ENCODE data around the gene RNF11. TPM values are rescaled to one million over a fixed set of nuclear protein-coding genes. Genes with fewer than 3 reads are reported as not detected.

RNF11 gene
- total RNA-seq, 1 experiment from 2014 or later: 55.8 TPM

GRCh38 chr1:51263147-51263877 lies 27.2 kb downstream of the RNF11 start:
- no CpG with 5 or more reads among the region's 4 CpGs for WGBS (ENCODE audit: extremely low coverage, insufficient read length, low lambda C conversion rate)
- Histone ChIP-seq H4K8ac (replicated peaks; ENCODE audit: insufficient read length, low read depth, low read length) (no peak overlapping the region), H3K27ac (ENCODE audit: insufficient read length, low read depth, low read length) (no peak overlapping the region), H3T11ph (ENCODE audit: low read length) (no peak overlapping the region), H2AFZ (ENCODE audit: low read length) (no peak overlapping the region), H3K79me2 (ENCODE audit: insufficient read depth, low read length) (no peaks in the 10 kb centered on the region; the same call in 1 of the 2 replicates), H3K23me2 (ENCODE audit: insufficient read length, low read depth, low read length, poor library complexity, severe bottlenecking) (no peaks in the 10 kb centered on the region), H2AK5ac (ENCODE audit: insufficient read length, low read length) (no peak overlapping the region), H3K4me2 (ENCODE audit: insufficient read depth, insufficient read length, low read length) (no peak overlapping the region), H2BK120ac (ENCODE audit: low read depth, low read length, poor library complexity, severe bottlenecking) (no peak overlapping the region), H2BK20ac (ENCODE audit: low read depth, low read length, poor library complexity, severe bottlenecking) (no peak overlapping the region), H2BK5ac (ENCODE audit: insufficient read length, low read length) (no peak overlapping the region), H2BK12ac (ENCODE audit: insufficient read length, low read depth, low read length) (no peak overlapping the region), H3K23ac (ENCODE audit: insufficient read length, low read depth, low read length) (no peak overlapping the region), H4K5ac (ENCODE audit: insufficient read length, low read depth, low read length) (no peak overlapping the region), H3K79me1 (ENCODE audit: insufficient read depth, low read depth, low read length, poor library complexity, severe bottlenecking) (no peaks in the 10 kb centered on the region), H3K27me3 (ENCODE audit: insufficient read depth, low read length) (no peaks in the 10 kb centered on the region), H3K18ac (ENCODE audit: insufficient read length, low read depth, low read length) (no peak overlapping the region), H3K56ac (ENCODE audit: insufficient read length, low read depth, low read length) (no peak overlapping the region), H3K14ac (ENCODE audit: insufficient read depth, low read length) (no peak overlapping the region), H3K4me1 (ENCODE audit: insufficient read depth, low read length) (no peaks in the 10 kb centered on the region; the same call in 1 of the 2 replicates), H3K4ac (ENCODE audit: low read depth, low read length) (no peak overlapping the region), H3K9me3 (ENCODE audit: control insufficient read depth, low read depth, low read length) (no peaks in the 10 kb centered on the region), H4K20me1 (ENCODE audit: control insufficient read depth, insufficient read depth, insufficient read length) (no peaks in the 10 kb centered on the region), H2BK15ac (ENCODE audit: low read depth, low read length) (no peak overlapping the region), H3K9ac (ENCODE audit: extremely low read depth, insufficient read length, low read length) (no peak overlapping the region), H4K91ac (ENCODE audit: insufficient read length, low read depth, low read length) (no peak overlapping the region)
- no peaks in the 10 kb centered on the region for H3K9me3 Mint-ChIP-seq
- H3K27me3 Mint-ChIP-seq (ENCODE audit: low read depth): no peaks in the 10 kb centered on the region
- no peak for TF ChIP-seq CTCF (conservative IDR thresholded peaks at IDR 0.05)
- no peak for DNase-seq
- H3K4me3 Mint-ChIP-seq: no peak overlapping the region
- no peaks in the 10 kb centered on the region for H3K36me3 Mint-ChIP-seq (ENCODE audit: insufficient read depth in 1 of 3, low read depth in 3 of 3)
- H3K4me1 Mint-ChIP-seq: peaks cover 16% of the 10 kb centered on the region in 2 experiments
- 0 out of 7 replicates have a peak overlapping the region, but pooled peaks of 1 of the 3 experiments have one; percentile 4 for H3K27ac Mint-ChIP-seq

All from H9 (cell line).